GM19372 (cell line): ENCODE results near the gene COL6A1.
"Not testable (repeated sequence)": the region's sequence is repeated elsewhere in the genome, so short reads cannot be mapped to it uniquely, and the experiment has no call there.

Source experiments
- ATAC-seq: cut with Tn5 transposase; IDR thresholded peaks from one replicate; pipeline ENCODE4 v1.9.1; 2021; ENCODE audit warnings: mild to moderate bottlenecking, low read depth, moderate library complexity; ENCODE audit not compliant: unreplicated experiment

The COL6A1 gene

GRCh38 chr21:45944601-45945000 lies 37.0 kb upstream of the COL6A1 start:
- no peak for ATAC-seq

DNA sequence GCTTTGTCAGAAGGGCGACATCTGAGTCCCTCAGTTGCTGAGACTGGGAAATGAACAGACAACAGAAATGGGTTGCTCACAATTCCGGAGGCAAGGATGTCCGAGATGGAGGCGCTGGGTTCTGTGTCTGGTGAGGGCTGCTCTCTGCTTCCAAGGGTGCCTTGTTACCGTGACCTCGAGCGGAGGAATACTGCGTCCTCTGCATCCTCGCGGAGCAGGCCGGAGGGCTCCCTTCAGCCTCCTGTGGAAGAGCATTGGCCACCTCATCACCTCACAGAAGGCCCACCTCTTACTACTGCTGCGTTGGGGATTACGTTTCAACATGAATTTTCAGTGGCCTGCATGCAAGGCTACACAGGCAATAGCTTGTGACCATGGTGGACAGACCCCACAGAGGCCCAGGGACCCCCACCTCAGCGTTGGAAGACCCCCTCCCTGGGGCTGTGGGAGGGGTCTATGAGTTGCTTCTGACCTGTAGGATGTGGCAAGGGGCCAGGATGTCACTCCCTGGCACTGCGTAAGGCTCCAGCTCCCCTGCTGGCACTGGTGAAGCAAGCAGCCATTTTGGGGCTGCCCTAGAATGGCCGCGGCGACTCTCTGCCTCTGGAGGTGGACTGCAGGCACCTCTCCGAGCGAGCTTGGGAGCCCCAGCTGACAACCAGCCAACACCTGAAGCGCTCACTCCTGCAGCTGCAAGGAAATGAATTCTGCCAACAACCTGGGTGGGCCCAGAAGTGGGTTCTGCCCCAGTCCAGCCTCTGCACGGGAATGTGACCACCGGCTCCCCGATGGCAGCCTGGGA lies 36.3 kb upstream of the COL6A1 start:
- no peak for ATAC-seq

DNA sequence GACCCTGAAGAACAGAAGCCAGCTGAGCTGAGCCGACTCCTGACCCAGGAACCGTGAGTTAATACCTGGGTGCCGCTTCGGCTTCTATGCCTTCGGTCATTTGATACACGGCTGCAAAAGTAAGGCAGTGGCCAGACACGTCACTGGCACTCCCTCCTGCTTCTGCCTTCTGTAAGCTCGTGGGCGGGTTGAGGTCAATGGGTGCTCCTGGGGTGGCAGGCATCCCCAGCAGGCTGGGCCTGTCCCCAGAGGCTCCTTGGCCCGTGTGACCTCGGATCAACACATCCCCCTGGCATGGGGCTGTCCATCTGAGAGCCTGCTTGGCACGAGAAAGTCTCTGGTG lies 35.7 kb upstream of the COL6A1 start:
- no peak for ATAC-seq

DNA sequence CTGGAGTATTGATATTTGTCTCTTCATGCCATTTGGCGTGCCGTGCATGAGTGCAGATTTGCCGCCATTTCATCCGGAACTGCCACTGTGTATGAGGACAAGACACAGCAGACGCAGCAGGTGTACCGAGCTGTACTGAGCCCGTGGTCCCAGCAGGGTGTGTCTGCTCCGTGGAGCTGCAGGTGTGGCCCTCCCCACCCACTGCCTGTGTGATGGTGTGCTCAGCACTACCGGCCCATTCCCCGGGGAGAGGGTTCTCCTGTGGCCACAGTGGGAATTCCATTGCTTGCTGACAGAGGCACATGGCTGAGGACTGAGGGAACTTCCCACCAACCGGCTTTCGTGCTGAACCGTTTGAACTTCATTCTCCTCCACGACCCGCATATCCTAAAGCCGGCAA lies 34.3 kb upstream of the COL6A1 start:
- no peak for ATAC-seq

- ATAC-seq, result no peak
These were observed 33.8 kb upstream of the COL6A1 start for GRCh38 chr21:45947716-45948255.

GRCh38 chr21:45948576-45949141 lies 32.9 kb upstream of the COL6A1 start:
- no peak for ATAC-seq

- no peak for ATAC-seq
These were observed 31.4 kb upstream of the COL6A1 start for GRCh38 chr21:45949928-45950739.

DNA sequence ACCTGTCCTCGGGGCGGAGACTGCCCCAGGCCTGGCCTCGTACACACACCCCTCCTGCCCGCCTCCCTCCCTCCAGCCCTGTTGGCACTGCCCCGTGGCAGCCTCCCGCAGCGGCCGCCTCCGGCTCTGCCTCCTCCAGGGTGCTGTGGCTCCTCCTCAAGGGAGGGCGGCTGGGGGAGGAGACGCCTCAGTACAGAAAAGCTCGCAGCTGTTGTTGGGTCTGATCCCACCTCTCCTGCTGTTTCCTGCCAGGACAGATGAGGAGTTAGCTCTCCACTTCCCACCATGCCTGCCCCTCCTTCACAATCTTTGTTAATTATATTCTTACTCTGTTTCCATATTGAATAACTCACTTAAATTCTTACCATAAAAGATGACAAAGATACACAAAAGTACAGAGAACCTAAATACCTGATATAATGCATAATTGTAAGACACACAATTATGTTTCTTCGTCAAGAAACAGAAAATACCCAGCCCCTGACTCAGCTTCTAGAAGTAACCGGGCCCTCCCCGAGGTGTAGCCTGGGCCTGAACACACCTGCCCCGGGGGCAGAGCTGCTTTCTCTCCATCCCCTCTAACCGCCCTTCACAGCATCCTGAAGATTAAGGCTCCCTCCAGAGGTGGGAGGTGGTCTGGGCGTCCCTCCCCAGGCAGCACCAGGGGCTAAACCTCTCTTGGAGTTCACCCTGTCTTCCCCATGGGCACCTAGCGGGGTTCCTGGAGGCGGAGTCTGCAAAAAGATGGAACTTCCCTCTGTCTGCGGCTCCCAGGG lies 30.6 kb upstream of the COL6A1 start:
- ATAC-seq, result no peak

GRCh38 chr21:45951676-45952075 lies 29.9 kb upstream of the COL6A1 start:
- ATAC-seq, result no peak

DNA sequence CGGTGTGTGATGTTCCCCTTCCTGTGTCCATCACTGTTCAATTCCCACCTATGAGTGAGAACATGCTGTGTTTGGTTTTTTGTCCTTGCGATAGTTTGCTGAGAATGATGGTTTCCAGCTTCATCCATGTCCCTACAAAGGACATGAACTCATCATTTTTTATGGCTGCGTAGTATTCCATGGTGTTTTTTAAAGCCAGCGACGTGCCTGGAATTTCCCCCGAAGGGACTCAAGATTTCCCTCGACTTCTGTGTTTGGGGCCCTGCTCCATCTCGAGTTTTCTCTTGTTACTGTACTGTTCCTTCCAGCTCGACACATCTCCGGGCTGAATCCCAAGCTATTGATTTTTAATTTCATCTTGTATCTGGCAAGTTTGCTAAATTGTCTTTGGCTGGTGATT lies 29.0 kb upstream of the COL6A1 start:
- ATAC-seq, result not testable (repeated sequence)

DNA sequence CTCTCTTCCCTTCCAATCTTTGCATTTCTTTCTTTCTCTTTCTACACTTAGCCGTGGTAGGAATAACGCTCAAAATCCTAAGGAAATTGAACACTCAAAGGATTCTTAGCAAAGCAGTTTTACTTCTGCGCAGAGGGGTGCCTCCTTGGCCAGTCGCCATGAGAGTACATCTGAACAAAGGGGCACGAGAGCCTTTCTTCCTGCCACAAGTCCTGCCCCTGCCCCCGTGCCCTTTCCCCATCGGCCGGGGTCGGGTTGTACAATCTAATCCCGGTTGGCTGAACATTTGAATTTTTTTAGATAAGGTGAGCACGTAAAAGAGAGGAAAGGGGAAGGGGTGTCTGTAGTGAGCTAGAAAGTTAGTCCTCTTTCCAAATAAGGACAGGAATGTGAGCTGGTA lies 28.6 kb upstream of the COL6A1 start:
- no peak for ATAC-seq

DNA sequence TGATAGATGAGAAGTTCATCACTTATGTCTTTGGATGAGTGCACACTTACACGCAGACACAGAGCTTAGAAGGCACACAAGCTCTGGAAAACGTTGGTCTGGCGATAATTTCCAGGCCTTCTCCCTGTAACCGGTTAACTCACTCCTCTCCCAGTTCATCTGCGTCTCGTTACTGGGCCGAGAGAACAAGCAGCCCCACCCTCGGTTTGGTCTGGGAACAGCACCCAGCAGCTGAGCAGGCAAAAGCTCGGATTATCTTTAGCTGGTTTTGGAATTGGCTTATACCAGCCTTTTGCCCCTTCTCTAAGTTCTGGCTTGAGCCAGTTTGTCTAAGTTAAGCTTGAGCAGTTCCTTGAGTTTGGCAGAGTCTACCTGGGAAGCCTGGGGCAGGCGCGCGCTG lies 27.3 kb upstream of the COL6A1 start:
- ATAC-seq, result no peak

DNA sequence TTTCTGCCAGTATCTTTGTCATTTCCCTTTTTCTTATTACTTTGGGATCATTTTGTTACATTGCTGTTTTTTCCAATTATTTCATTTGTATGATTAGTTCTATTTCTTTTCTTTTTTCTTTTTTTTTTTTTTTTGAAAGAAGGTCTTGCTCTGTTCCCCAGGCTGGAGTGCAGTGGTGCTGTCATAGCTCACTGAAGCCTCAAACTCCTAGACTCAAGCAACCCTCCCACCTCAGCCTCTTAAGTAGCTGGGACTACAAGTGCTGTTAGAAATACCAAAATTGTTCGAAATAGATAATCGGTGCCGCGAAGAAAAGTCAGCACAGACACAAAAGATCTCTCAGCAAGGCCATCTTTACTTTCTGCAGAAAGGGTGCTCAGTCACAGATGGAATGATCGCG lies 26.6 kb upstream of the COL6A1 start:
- ATAC-seq, result no peak

GRCh38 chr21:45957551-45957950 lies 24.0 kb upstream of the COL6A1 start:
- no peak for ATAC-seq

GRCh38 chr21:45957981-45958600 lies 23.5 kb upstream of the COL6A1 start:
- ATAC-seq, result no peak

DNA sequence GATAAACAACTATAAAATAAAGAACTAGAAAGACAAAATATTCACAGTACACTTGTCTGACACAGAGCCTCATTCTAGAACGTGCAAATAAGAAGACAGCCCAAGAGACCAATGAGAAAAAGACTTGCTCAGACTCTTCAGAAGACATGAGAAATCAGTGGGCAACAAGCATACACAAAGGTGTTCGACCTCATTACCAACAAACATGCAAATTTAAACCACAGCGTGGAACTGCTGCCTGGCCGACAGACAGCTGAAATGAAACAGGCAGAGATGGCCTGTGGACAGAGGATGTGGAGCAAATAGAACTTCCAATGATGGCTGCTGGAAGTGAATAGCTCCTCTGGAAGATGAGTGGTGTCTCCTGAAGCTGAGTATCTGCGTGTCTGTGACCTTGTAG lies 22.4 kb upstream of the COL6A1 start:
- ATAC-seq, result no peak

GRCh38 chr21:45959779-45960390 lies 21.7 kb upstream of the COL6A1 start:
- no peak for ATAC-seq

DNA sequence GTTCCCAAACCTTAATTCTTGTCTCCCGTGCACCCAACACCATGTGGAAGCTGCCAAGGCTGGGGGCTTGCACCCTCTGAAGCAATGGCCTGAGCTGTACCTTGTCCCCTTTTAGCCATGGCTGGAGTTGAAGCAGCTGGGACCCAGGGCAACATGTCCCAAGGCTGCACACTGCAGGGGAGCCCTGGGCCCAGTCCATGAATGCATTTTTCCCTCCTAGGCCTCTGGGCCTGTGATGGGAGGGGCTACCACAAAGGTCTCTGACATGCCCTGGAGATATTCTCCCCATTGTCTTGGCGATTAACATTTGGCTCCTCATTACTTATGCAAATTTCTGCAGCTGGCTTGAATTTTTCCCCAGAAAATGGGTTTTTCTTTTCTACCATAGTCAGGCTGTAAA lies 20.2 kb upstream of the COL6A1 start:
- not testable (repeated sequence) for ATAC-seq

- no peak for ATAC-seq
These were observed 18.9 kb upstream of the COL6A1 start for GRCh38 chr21:45962531-45963231.
